Right lobe of liver (tissue), 4 donors: Measurements from ENCODE around the gene MCUR1.
"Not testable (repeated sequence)": the region's sequence is repeated elsewhere in the genome, so short reads cannot be mapped to it uniquely, and the experiment has no call there.

Experiments
- CTCF ChIP-seq, 4 donors: fragments of 200-600 bp in 3 of 4; fragments of 450-650 bp in 1 of 4; IDR thresholded peaks; one replicate each; pipeline versions ENCODE4 v1.5.1 to v1.8.0; 2016 to 2022; ENCODE audit warnings: antibody characterized with exemption in 4 of 4, mild to moderate bottlenecking in 2 of 4
- POLR2A ChIP-seq: fragments of 450-650 bp; IDR thresholded peaks from one replicate; pipeline ENCODE4 v1.6.1; 2017; ENCODE audit warnings: antibody characterized with exemption, mild to moderate bottlenecking
- donor health status: DM: no; HTN: no; CAD: no.
- donor health status: DM: no; HTN: no; CAD: no.
- donor health status: DM: no; HTN: yes; CAD: no.

GRCh38 chr6:13772358-13773030 is 41.9 kb downstream of the MCUR1 start:
- TF ChIP-seq CTCF (IDR thresholded peaks at IDR 0.05); POLR2A: not testable (repeated sequence)
